ENCODE measurements around the gene VDAC1.
A peak's percentile ranks its signal among the peaks of the same experiment; 100 is the strongest.

VDAC1 gene

GRCh38 chr5:134025786-134026185 is 21.0 kb upstream of the VDAC1 start:
- DNase-seq (ENCODE audit: low read depth in 1 of 2, low spot score in 1 of 2): no peak

- no peak for DNase-seq (ENCODE audit: low read depth in 1 of 2, low spot score in 1 of 2)
Measured at GRCh38 chr5:134024811-134025210, 20.0 kb upstream of the VDAC1 start.

- DNase-seq (ENCODE audit: low read depth in 1 of 2, low spot score in 1 of 2): no peak
Measured at GRCh38 chr5:134022333-134022732, 17.6 kb upstream of the VDAC1 start.

GRCh38 chr5:134020188-134020587 is 15.4 kb upstream of the VDAC1 start:
- DNase-seq (ENCODE audit: low read depth in 1 of 2, low spot score in 1 of 2): no peak

- no peak for DNase-seq (ENCODE audit: low read depth in 1 of 2, low spot score in 1 of 2)
Measured at GRCh38 chr5:134019636-134020035, 14.9 kb upstream of the VDAC1 start.

- DNase-seq (ENCODE audit: low read depth in 1 of 2, low spot score in 1 of 2): no peak
Measured at GRCh38 chr5:134018986-134019316, 14.2 kb upstream of the VDAC1 start.

- no peak for DNase-seq (ENCODE audit: low read depth in 1 of 2, low spot score in 1 of 2)
Measured at GRCh38 chr5:134018154-134018985, 13.6 kb upstream of the VDAC1 start.

GRCh38 chr5:134008266-134008749 is 3.5 kb upstream of the VDAC1 start:
- no peak for DNase-seq (ENCODE audit: low read depth in 1 of 2, low spot score in 1 of 2)

- DNase-seq (ENCODE audit: low read depth in 1 of 2, low spot score in 1 of 2): no peak
Measured at GRCh38 chr5:134007581-134008265, 2.9 kb upstream of the VDAC1 start.

GRCh38 chr5:134006115-134006514 is 1.3 kb upstream of the VDAC1 start:
- no peak for DNase-seq (ENCODE audit: low read depth in 1 of 2, low spot score in 1 of 2)

GRCh38 chr5:134005417-134006061 is 764 bp upstream of the VDAC1 start:
- no peak for DNase-seq (ENCODE audit: low read depth in 1 of 2, low spot score in 1 of 2)

- peak in 1 of 2 donors; percentile 34 for DNase-seq (ENCODE audit: low read depth in 1 of 2, low spot score in 1 of 2)
Measured at GRCh38 chr5:134003817-134004625, 754 bp downstream of the VDAC1 start.

- no peak for DNase-seq (ENCODE audit: low read depth in 1 of 2, low spot score in 1 of 2)
Measured at GRCh38 chr5:134003064-134003816, 1.5 kb downstream of the VDAC1 start.

GRCh38 chr5:134001938-134002731 is 2.6 kb downstream of the VDAC1 start:
- DNase-seq (ENCODE audit: low read depth in 1 of 2, low spot score in 1 of 2): no peak

- no peak for DNase-seq (ENCODE audit: low read depth in 1 of 2, low spot score in 1 of 2)
Measured at GRCh38 chr5:134000696-134001453, 3.9 kb downstream of the VDAC1 start.

- no peak for DNase-seq (ENCODE audit: low read depth in 1 of 2, low spot score in 1 of 2)
Measured at GRCh38 chr5:134000091-134000511, 4.7 kb downstream of the VDAC1 start.

- no peak for DNase-seq (ENCODE audit: low read depth in 1 of 2, low spot score in 1 of 2)
Measured at GRCh38 chr5:133998807-133999206, 6.0 kb downstream of the VDAC1 start.

- DNase-seq (ENCODE audit: low read depth in 1 of 2, low spot score in 1 of 2): no peak
Measured at GRCh38 chr5:133998042-133998441, 6.7 kb downstream of the VDAC1 start.

- DNase-seq (ENCODE audit: low read depth in 1 of 2, low spot score in 1 of 2): no peak
Measured at GRCh38 chr5:133996683-133997252, 8.0 kb downstream of the VDAC1 start.

Measured in activated T-helper 1 cell treated with anti-CD3 and anti-CD28 coated beads, Interleukin-2, amount 50 U/mL, for 16 hours (primary cell).